NT2/D1 (cell line): ENCODE data around the gene AMPD2.

Experiments
- SUZ12 ChIP-seq: IDR thresholded peaks from 2 replicates; pipeline ENCODE4 v1.6.1; 2011; ENCODE audit not compliant: insufficient read length, insufficient read depth; ENCODE audit errors: extremely low read depth
- YY1 ChIP-seq: IDR thresholded peaks from 2 replicates; pipeline ENCODE4 v1.6.1; 2011; ENCODE audit not compliant: insufficient read length, insufficient read depth
- ZNF274 ChIP-seq: IDR thresholded peaks from 2 replicates; pipeline ENCODE4 v1.6.1; 2011; ENCODE audit warnings: mild to moderate bottlenecking, low read depth, low read length

DNA sequence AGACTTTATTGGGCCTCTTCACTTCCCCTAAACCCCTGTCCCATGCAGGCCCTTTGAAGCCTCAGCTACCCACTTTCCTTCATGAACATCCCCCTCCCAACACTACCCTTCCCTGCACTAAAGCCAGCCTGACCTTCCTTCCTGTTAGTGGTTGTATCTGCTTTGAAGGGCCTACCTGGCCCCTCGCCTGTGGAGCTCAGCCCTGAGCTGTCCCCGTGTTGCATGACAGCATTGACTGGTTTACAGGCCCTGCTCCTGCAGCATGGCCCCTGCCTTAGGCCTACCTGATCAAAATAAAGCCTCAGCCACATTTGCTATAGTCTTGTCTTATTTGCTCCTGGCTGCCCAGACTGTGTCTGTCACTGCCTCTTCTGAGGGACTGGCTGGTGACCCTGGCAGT lies 41.8 kb downstream of the AMPD2 start:
- TF ChIP-seq ZNF274 (no peak), YY1 (no peak), SUZ12 (no peak)
